Measurements from ENCODE around the gene E2F7.

DNA sequence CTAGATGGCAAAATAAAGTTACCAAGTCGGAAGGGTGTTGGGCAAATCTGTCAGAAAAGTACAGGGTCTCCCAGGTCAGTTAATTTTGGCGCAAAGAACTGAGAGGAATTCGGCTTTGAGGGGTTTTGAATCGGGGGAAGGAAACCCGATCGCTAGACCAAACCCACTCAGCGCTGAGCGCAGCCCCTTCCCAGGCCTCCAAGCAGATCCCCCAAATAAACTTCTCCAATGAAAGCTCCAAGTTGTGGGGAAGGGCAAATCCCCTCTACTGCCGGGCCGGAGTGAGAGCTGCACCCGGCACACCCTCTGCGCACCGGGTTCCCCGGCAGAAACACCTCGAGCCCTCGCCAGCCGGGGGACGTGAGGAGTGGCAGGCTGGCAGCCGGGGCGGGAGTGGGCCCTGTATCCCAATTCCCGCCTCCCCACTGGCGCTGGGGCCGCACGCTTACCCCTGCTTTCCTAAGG lies 441 bp downstream of the E2F7 start:
- TF ChIP-seq ZBTB21 (tag by site-specific recombination; IDR thresholded peaks at IDR 0.05) (no peak), CTCF (tag by site-specific recombination; IDR thresholded peaks at IDR 0.05) (0 out of 2 replicates have a peak, but pooled peaks have one; percentile 26), ZBTB11 (tag by site-specific recombination; conservative IDR thresholded peaks at IDR 0.05; ENCODE audit: low read depth) (0 out of 2 replicates have a peak, but pooled peaks have one; percentile 52), MYNN (tag by site-specific recombination; IDR thresholded peaks at IDR 0.05; ENCODE audit: borderline replicate concordance) (no peak), SP2 (tag by site-specific recombination; IDR thresholded peaks at IDR 0.05) (peak; percentile 64), ZNF350 (tag by site-specific recombination; IDR thresholded peaks at IDR 0.05) (no peak), HIC1 (tag by site-specific recombination; IDR thresholded peaks at IDR 0.05) (no peak; the same call in 1 of the 2 replicates), ZNF677 (tag by site-specific recombination; IDR thresholded peaks at IDR 0.05) (no peak)
- TF ChIP-seq, protein P1, sequence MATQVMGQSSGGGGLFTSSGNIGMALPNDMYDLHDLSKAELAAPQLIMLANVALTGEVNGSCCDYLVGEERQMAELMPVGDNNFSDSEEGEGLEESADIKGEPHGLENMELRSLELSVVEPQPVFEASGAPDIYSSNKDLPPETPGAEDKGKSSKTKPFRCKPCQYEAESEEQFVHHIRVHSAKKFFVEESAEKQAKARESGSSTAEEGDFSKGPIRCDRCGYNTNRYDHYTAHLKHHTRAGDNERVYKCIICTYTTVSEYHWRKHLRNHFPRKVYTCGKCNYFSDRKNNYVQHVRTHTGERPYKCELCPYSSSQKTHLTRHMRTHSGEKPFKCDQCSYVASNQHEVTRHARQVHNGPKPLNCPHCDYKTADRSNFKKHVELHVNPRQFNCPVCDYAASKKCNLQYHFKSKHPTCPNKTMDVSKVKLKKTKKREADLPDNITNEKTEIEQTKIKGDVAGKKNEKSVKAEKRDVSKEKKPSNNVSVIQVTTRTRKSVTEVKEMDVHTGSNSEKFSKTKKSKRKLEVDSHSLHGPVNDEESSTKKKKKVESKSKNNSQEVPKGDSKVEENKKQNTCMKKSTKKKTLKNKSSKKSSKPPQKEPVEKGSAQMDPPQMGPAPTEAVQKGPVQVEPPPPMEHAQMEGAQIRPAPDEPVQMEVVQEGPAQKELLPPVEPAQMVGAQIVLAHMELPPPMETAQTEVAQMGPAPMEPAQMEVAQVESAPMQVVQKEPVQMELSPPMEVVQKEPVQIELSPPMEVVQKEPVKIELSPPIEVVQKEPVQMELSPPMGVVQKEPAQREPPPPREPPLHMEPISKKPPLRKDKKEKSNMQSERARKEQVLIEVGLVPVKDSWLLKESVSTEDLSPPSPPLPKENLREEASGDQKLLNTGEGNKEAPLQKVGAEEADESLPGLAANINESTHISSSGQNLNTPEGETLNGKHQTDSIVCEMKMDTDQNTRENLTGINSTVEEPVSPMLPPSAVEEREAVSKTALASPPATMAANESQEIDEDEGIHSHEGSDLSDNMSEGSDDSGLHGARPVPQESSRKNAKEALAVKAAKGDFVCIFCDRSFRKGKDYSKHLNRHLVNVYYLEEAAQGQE (tag by site-specific recombination; IDR thresholded peaks at IDR 0.05) = no peak
